COLO668 (cell line): ENCODE measurements around the gene FHIT.
A peak's percentile ranks its signal among the peaks of the same experiment; 100 is the strongest.

Experiments used
- DNase-seq: peaks from one replicate; lab custom pipeline; 2025; ENCODE audit not compliant: unreplicated experiment; lab: John Stamatoyannopoulos, UW

FHIT gene

DNA sequence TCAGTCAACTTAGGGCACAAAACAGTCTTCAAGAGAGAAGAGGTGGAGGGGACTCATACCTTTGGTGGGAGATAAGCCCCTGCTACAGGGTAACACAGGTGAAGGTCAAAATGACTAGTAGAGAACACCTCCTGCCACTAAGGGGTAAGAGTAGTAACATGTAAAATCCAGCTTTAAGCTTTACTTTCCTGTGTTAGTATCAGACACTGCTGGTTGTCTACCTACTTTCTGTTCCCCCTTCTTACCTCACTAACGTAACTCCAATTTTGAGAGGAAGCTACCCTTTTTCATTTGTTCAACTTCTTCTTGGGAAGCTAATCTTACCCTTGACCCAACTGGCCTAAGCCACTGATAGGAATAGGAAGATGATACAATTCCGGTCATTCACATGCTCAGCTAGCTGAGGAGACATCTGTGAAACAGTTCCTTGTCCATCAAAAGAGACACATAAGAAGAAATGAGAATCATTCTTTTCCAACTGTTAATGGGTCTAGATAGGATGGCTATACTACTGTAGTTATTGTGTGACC is 1374.7 kb downstream of the FHIT start:
- DNase-seq: no peak

DNA sequence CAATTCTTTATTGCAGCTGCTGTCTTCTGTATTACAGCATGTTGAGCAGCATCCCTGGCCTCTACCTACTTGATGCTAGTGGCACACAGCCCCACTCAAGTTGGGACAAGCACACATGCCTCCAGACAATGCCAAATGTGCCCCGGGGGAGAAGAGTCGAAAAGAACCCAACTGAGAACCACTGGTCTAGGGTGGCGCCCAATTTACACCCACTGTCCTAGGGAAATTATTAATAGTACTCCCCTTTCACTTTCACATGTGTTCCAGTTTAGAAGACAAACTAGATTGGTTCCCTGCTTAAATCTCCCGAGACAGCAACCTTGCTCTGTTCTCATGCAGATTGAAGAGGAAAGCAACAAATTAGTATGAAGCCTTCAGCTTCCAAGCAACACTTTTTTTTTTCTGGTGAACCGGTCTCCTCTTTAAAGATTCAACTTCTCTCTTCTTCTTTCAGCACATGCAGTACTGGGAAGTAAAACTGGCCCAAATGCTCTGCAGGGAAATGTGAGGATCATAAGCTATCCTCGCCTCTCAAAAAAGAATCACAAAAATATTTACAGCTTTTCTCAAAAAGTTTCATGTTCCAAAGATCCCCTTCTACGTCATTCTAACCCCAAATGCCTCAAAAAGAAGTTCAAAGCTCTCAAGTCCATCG is 1377.5 kb downstream of the FHIT start:
- no peak for DNase-seq

DNA sequence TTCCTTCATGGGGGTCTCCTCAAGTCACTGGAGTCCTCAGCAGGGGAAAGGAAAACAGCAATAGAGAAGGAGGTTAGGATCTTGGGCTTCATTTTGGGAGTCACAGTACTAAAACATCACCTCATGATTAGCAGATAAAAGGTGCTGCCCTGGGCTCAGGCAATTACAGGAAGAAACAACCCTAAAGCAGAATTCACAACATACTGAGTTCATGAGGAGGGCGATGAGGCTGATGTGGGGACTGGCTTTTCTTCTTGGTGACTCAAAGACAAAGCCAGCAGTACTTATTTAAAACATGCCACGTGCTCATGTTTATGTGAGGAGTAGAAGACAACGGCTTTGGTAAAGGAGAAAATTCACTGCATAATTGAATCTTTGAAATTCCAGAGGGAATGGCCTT is 1379.1 kb downstream of the FHIT start:
- DNase-seq: no peak

DNA sequence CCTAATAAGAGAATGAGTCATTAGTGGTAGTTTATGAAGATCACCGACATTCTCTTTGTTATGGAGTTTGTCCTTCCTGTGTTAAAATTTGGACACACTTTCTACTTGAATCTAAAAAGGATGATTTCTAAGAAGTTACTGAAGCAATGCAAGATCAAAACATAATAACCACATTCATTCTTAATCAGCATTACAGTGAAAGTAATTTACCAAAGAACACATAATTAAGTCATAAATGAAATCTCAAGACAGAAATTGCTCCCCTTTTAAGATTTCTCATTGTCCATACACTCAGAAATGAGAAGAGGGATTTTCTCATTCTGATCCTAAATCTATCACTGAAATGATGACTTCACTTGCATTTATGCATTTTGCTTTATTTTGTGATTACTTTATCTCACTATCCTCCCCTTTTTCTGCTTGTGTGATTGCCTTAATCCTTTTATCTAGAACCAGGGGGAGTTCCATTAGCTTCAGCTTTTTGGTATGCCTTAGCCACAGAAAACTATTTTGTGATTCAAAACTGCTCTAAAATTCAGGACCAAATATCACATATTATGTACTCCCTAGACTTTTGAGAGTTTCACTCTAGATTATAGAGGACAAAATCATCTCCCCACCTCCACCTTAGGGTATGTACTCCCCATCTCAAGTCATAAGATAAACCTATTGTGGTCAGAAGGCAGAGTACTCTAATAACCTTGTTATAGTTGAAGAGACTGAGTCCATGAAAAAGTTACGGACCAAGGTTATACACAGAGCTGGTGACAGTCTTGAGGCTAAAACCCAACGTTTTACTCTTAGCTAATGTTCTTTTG is 1383.9 kb downstream of the FHIT start:
- DNase-seq: no peak

DNA sequence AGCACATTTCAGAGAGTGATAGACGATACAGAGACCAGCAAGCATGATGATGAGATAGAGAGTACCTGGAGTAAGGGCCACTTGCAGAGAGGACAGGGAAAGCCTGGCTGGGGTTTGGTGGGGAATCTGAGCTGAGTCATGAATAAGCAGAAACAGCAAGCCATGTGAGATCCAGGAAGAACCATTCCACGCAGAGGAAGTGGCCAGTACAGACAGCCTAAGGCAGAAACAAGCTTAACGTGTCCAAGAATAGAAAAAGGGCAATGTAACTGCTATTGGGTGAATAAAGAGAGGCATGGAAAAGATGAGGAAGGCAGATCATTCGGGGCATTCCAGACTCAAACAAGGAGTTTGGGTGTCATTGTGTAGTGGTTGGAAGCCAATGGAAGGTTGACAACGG is 1385.2 kb downstream of the FHIT start:
- DNase-seq: no peak

DNA sequence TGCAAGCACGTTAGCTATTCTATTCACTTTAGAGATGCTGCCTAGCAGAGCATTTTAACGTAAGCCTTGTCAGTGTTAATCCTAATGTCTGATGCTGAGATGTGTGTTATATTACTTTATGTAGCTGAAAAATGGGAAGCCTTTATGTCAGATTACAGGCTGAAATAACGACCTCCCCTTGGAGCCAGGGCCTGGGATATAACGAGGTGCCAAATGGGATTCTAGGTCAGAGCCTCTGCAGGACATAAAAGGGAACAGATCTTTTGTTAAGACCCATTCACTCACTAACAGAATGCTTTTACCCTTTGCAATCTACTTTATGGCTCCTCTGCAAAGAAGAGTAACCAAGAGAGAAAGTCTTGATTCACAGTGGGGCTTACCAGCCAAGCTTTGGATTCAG is 1385.9 kb downstream of the FHIT start:
- no peak for DNase-seq

DNA sequence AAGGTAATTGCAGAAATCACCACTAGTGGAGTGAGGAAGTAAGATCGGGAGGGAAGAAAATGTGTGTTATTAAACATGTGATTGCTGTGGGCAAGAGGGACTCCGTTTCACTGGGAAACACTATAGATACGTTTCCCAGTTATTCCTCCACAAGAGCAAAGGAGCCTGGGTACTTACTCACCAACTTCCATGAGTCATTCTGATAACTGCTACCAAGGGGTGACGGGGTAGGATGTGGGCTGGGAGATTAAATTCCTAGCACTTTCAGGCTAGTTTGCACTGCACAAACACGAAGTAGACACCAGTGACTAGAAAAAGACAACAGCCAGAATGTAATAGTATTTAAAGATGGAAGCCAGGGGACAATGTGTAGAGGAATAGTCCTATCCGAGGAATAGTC is 1388.6 kb downstream of the FHIT start:
- no peak for DNase-seq

DNA sequence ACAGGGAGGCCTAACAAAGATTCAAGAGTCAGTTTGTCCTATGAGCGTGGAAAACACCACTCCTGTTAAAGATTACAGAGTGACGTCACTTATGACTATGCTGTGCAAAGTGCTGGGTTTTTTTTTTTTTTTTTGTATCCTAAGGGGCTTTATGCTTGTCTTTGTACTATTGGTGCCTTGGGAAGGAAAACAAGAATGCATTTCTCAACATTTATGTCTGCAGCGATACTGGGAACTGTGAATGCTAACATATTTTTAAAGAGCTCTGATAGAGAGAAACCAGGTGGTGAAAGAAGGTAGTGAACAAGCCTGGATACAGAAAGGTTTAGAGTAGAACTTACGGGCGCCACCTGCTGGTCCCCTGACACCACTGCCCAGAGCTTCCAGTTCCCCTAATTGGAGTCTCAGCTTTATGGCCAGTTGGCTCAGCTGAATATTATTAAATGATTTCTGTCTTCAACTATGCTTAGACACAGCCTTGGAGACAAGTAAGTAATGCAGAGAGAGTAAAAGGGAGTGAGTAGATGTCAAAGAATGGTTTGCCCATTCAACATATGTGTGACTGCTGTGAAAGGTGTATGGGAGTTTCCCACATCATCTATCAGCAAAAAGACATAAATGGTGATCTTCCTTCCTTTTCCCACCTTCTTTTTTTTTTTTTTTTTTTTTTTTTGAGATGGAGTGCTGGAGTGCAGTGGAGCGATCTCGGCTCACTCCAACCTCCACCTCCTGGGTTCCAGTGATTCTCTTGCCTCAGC is 1393.5 kb downstream of the FHIT start:
- DNase-seq: peak; percentile 79

DNA sequence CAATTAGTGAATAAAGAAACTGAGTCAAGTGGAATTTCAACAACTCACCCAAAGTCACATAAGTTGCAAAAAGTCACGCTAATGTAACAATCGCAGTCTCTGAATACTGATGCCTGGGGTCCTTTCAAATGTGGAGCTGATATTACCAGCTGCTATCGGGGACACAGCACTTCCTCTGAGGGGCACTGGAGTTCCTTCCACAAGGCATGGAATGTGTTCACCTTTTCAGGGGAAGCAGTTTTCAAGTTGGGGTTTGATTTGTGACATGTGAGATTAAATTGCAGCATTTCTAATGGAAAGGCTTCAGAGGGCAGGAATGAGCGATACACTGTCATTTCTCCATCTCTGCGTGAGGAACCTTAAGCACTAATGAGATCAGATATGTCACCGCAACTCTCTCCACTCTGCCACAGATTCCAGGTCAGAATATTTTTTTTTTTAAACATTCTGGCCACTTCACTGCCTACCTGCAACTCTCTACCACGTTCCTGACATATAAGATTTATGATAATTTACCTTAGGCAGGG is 1394.3 kb downstream of the FHIT start:
- DNase-seq: no peak

DNA sequence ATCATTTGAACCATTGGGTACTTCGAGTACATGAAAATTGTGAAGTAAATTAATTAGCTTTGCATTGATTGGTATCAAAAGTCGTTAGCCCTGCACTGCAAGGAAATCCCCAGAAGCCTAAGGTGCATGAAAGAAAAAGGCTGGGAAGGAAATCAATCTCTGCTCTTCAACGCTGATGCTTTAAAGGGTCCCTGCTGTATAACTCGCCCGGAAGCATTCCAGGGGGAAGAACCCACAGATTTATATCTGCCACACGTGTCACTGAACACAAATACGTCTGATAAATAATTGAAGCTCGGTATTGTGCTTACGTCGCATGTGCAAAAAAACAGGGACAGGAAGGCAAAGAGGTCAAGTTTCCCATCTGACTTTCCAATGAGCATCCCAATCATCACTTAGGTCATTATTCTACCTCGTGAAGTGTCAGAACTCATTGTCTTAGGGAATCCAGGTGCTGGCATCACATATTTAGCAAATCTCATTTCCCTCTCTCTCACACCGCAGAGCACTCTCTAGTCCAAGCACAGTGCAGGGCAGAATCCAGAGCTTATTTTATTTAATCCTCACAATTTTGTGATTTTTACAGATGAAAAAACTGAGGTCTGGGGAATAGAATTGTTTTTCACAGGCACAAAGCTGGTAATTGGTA is 1397.1 kb downstream of the FHIT start:
- DNase-seq: no peak

DNA sequence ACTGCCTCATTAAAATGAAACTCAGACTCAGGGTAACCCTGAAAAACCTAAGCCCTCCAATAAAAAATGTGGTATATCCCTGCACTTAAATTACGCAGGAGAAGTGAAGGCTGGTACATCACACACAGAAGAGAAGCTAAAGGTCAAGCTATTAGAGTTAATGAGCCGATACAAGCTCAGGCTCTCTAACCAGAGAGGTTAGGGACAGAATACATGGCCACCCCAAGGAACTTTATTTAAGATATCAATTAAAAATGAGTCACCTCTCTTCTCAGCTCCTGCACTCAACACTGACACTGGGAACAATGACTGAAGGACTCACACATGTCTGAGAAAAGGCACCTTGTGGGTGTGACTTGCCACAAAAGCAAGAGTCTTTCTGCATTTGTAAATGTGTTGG is 1400.8 kb downstream of the FHIT start:
- DNase-seq: no peak

DNA sequence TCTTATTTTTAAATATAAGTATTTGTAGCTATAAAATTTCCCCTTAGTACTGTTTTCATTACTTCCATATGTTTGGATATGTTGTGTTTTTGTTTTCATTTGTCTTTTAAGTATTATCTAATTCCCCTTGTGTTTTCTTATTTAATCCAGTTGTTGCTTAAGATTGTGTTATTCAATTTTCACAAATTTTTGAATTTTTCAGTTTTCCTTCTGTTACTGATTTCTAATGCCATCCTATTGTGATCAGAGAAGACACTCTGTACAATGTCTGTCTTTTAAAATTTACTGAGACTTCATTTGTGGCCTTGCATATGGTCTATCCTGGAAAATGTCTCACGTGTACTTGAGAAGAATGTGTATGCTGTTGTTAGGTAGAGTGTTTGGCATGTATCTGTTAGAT is 1405.9 kb downstream of the FHIT start:
- no peak for DNase-seq

DNA sequence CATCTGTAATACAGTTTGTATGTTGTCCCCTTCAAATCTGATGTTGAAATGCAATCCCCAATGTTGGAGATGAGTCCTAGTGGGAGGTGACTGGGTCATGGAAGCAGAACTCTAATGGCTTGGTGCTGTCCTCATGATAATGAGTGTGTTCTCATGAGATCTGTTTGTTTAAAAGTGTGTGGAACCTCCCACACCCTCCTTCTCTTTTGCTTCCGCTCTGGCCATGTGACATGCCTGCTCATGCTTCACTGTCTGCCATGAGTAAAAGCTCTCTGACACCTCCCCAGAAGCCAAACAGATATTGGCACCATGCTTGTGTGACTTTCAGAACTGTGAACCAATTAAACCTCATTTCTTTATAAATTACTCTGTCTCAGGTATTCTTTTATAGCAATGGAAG is 1407.4 kb downstream of the FHIT start:
- no peak for DNase-seq

DNA sequence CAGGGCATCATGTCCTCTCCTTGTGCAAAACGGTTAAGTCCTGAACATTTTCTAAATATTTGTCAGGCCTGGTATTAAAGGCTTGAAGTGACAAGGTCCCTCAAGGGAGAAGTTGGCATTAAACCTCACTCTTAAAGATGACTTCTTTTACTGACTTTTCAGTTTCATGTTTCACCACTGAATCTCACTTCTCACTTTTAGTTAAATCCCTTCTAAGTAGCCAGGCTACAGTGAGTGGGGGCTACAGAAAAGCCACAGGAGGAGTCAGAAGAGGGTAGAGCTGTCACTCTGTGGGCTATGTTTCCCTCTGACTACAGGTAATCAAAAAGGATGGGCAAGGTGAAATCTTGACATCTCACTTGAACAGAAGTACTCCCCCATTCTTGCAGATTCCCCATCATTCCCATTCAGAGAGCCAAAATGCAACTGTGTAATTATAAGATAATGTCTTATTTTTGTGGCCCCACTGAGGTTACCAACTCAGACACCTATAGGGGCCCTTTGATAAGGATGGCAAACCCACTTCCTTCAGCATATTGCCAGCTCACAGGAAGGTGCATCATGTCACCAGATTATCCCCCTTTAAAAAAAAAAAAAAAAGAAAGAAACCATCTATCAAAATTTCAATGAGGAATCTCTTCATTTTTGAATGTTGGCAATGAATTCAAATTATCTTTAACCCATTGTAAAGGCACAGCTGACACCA is 1411.3 kb downstream of the FHIT start:
- no peak for DNase-seq

DNA sequence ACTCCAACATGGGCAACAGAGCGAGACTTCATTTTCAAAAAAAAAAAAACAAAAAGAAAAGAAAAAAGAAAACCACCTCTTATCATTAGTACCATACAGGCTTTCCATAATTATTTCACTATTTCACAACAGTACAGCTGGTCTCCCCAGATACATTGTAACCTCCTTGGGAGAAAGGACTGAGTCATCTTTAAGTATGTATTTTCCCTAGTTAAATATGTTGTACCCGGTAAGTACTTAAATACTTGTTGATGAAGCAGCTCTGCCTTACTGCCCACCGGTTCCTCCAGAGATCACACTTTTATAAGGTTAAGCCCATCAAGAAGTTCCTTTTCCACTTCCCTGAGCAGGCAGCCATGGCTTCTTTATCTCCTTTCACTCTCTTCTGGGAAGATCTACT is 1412.0 kb downstream of the FHIT start:
- DNase-seq: no peak

DNA sequence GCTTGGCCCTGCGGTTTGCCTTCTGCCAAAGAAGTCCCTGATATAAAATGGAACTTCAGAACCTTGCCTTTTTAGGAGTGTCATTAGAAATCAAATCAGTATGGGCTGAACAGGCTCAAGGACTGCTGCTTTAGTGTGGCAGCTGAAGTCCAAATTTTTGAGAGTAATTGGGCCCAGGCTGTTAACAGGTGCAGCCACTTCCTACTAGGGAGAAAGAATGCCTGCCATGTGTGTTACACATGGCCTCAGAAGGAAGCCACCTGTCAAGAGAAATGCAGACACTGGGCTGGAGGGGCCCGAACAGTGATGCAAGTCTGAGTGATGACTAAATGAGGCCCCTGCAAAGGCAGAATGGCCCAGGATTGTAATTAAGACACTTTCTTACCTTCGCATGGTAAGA is 1414.7 kb downstream of the FHIT start:
- DNase-seq: no peak

DNA sequence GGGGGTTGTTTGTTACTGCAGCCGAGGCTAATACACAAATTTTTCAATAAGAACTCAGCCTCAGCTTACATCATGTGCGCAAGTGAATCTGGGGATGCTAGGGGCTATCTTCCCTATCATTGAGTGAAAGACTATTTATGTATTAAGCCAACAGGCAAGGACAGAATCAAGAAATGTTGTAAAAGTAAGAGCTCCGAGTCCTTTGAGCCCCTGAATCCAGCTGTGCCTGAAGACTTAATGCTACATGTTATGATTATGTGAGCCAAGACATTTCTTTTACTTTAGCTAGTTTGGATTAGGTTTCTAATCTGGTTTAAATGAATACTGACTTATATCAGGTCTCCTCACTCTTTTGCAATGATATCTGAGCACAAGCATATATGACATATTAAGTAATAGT is 1418.5 kb downstream of the FHIT start:
- no peak for DNase-seq

DNA sequence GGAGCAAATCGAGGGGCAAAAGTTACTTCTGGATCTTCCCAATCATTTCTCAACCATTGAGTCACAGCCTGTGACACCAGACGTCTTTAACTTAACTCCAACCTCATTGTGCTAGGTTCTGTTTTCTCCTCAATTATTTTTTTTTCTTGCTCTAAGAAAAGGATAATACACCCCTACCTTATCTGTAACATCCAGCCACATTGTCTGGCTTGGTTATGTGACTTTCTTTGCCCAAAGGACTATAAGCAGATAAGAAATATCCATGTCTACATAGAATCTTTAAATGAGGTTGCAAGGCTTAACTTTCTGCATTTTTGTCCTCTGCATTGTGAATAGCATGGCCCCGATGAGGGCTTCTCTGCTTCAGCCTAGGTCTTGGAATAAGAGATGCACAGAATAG is 1419.0 kb downstream of the FHIT start:
- DNase-seq: no peak

DNA sequence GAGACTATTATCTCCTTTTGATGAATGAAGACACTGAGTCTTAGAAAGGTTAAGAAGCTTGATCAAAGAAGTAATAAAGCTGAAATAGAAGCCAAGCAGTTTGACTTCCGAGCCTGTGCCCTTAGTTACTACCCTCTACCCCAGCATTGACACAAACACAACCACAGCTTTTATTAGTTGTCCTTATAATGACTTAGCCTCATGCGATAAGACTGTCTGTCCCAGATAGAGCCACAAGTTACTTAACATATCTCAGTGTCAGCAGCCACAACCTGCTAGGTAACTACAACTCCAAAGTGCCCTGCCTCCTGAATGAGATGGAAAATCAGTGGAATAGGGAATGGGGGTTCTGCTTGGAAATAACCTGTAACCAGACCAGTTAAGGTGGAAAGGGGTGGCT is 1419.9 kb downstream of the FHIT start:
- DNase-seq: no peak

DNA sequence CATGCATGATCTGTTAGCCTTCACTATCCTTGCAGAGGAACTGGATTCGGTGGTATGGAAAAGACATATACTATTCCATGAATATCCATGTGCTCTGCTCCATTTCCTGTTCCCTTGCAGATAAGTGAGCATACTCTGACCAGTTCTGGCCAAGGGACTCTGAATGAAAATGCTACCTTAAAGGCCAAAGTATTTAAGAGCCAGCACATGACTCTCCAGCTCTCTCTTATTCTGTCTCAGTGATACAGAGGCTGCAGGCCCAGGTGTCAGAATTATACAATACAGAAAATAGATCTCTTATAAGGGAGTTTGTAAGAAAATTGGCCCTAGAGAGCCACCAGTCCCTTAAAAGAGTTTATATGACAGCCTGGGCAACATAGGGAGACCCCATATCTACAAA is 1421.7 kb downstream of the FHIT start:
- DNase-seq: no peak
